HUES64 (cell line): Measurements from ENCODE around the gene LRRN2.
"Not testable (repeated sequence)": the region's sequence is repeated elsewhere in the genome, so short reads cannot be mapped to it uniquely, and the experiment has no call there.

Experiments used
- H3K27ac ChIP-seq: 2 replicates; pipeline ENCODE4 v1.7.0; 2013; ENCODE audit warnings: low read depth, low read length, inconsistent platforms
- H3K27me3 ChIP-seq: 2 replicates; pipeline ENCODE4 v1.6.1; 2013; ENCODE audit warnings: mild to moderate bottlenecking, low read length; ENCODE audit not compliant: insufficient read depth
- H3K36me3 ChIP-seq: 2 replicates; pipeline ENCODE4 v1.6.1; 2013; ENCODE audit warnings: mild to moderate bottlenecking, low read length; ENCODE audit not compliant: insufficient read depth
- H3K4me1 ChIP-seq: 2 replicates; pipeline ENCODE4 v1.6.1; 2013; ENCODE audit warnings: mild to moderate bottlenecking, low read length, moderate library complexity; ENCODE audit not compliant: insufficient read depth
- H3K4me3 ChIP-seq: 2 replicates; pipeline ENCODE4 v1.5.1; 2013; ENCODE audit warnings: mild to moderate bottlenecking, low read length, moderate library complexity
- H3K9ac ChIP-seq: 2 replicates; pipeline ENCODE4 v1.6.1; 2013; ENCODE audit warnings: mild to moderate bottlenecking, low read depth, low read length
- H3K9me3 ChIP-seq: 2 replicates; pipeline ENCODE4 v1.6.1; 2013; ENCODE audit warnings: low read depth, low read length; ENCODE audit not compliant: insufficient read depth
- WGBS: fragments of 150-250, 120-280 bp; methylation state at CpG from one replicate; pipeline ENCODE4 v1.1.7; 2013; ENCODE audit warnings: missing lambda C conversion rate; 5-methylcytosine and 5-hydroxymethylcytosine counted together

The LRRN2 gene

DNA sequence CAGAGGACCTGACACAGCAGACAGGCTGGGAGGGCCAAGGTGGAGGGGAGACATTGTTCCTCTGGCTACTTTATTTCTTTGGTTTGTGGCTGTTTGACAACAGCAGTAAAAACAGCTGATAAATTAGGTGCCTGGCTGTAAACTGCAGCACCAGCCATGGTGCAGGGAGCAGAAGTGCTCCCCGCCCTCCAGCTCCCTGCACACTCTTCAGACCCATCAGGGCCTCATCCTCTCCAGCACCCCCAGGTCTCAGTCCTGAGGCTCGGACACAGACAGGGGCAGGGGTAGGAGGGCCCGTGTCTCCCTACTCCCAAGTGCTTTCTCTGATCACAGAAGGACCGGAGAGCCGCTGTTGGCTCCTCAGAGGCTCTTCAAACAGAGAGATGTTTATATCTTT lies 17.7 kb upstream of the LRRN2 start:
- Histone ChIP-seq H3K36me3 (no peaks in the 10 kb centered on the region), H3K4me1 (peaks cover 25% of the 10 kb centered on the region), H3K27ac (no peak overlapping the region), H3K27me3 (peaks cover 33% of the 10 kb centered on the region), H3K9ac (no peak overlapping the region), H3K9me3 (no peaks in the 10 kb centered on the region), H3K4me3 (no peak overlapping the region)
- WGBS: 52% methylated on average over 5 of the region's 5 CpGs

DNA sequence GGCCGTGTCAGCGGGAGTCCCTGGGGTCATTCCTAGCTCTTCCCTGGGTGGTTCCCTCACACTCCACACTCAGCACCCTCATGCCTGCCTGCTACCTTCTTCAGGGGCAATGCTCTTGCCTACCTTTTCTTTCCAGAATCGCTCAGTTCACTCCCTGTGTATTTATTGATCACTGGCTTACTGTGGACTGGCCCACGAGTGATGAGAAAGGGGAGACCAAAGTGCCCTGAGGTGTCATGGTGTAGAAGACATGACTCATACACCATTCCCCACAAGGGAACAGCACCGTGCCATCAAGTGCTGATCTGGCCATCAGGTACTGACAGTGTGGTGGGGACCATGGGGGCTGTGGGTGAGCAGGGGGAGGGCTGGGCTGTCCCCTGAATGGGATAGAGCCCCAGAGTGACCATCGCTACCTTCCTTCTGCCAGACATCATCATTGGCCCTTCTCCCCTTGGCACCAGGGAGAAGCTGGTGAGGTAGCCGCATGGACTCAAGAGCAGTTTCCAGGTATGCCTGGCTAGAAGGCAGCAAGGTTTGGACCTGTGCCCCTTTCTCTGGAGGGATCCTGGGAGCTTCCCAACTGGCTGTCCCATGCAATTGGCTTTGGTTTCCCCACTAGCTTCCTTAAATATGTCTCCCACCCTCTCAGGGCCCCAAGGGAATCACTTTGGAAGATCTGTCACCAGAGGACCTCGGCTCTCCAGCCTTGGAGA lies 17.2 kb upstream of the LRRN2 start:
- WGBS: 80% methylated on average over 7 of the region's 8 CpGs

DNA sequence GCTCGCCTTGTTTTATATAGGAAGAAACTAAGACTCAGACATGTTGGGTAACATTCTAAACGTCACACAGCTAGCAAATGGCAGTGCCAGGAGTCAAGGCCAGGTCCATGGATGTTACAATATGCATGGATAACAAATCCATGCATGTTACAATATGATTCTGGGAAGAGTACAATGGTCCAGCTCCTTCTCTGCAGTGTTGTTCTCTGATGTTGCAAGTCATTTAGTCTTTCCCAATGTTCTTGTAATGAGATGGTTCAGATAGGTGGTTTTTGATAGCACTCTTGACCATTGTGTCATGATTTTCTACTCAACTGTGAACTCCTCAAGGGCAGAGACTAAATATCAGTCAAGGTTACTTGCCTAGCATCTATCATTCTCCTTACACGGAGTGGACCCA lies 15.7 kb upstream of the LRRN2 start:
- Histone ChIP-seq H3K4me1 (peaks cover 8% of the 10 kb centered on the region), H3K36me3 (no peaks in the 10 kb centered on the region), H3K27me3 (peaks cover 17% of the 10 kb centered on the region), H3K9ac (no peak overlapping the region), H3K9me3 (no peaks in the 10 kb centered on the region), H3K27ac (no peak overlapping the region), H3K4me3 (no peak overlapping the region)
- 98% methylated on average over 3 of the region's 3 CpGs for WGBS

More for the DNA sequence above, 17.2 kb upstream of the LRRN2 start:
- peaks cover 29% of the 10 kb centered on the region for H3K27me3 ChIP-seq
- H3K9ac ChIP-seq: no peak overlapping the region
- H3K9me3 ChIP-seq: no peaks in the 10 kb centered on the region
- H3K36me3 ChIP-seq: no peaks in the 10 kb centered on the region
- no peak overlapping the region for H3K27ac ChIP-seq
- H3K4me3 ChIP-seq: no peak overlapping the region
- peaks cover 22% of the 10 kb centered on the region for H3K4me1 ChIP-seq

DNA sequence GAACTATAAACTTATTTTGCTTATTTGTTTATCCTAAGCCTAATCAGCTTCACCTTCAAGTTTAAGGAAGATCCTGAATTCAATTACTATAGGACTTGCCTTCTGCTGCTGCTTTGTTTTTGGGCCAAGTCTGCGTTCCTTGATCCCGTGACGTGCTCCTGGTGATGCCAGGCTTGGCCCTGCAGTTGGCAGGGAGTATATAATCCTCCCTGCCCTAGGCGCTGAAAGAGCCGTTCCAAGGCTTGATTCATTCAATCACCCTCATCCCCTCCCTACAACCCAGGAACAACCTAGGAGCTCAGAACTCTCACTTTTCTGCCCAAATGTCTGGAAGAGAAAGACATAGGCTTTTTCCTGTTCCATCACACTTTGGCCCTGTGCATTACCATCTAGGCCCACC lies 12.4 kb upstream of the LRRN2 start:
- Histone ChIP-seq H3K4me1 (peaks cover 11% of the 10 kb centered on the region; the same call in 1 of the 2 replicates), H3K27ac (no peak overlapping the region), H3K9ac (no peak overlapping the region), H3K9me3 (no peaks in the 10 kb centered on the region), H3K4me3 (no peak overlapping the region), H3K27me3 (peaks cover 3% of the 10 kb centered on the region; the same call in 1 of the 2 replicates), H3K36me3 (no peaks in the 10 kb centered on the region)
- WGBS: 94% methylated on average over 5 of the region's 5 CpGs

DNA sequence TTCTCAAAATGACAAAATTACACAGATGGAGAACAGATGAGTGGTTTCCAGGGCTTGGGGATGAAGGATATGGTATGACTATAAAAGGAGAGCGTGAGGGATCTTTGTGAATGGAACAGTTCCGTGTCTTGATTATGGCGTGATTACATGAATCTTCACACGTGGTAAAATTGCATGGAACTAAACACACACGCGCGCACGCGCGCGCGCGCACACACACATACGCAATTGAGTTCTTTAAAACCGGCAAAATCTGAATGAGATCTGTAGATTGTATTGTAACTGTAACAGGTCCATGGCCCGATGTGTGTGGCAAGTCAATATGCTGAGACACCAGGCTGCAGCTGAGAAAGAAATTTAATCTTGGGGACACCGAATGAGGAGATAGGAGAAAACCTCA lies 11.1 kb upstream of the LRRN2 start:
- no peak overlapping the region for H3K4me3 ChIP-seq
- peaks cover 3% of the 10 kb centered on the region; the same call in 1 of the 2 replicates for H3K27me3 ChIP-seq
- no peak overlapping the region for H3K9ac ChIP-seq
- H3K36me3 ChIP-seq: no peaks in the 10 kb centered on the region
- H3K27ac ChIP-seq: no peak overlapping the region
- 95% methylated on average over 17 of the region's 17 CpGs for WGBS
- no peaks in the 10 kb centered on the region for H3K9me3 ChIP-seq
- H3K4me1 ChIP-seq: peaks cover 18% of the 10 kb centered on the region; the same call in 1 of the 2 replicates

GRCh38 chr1:204695692-204696091 lies 10.2 kb upstream of the LRRN2 start:
- peaks cover 3% of the 10 kb centered on the region; the same call in 1 of the 2 replicates for H3K27me3 ChIP-seq
- H3K9ac ChIP-seq: no peak overlapping the region
- no peak overlapping the region for H3K4me3 ChIP-seq
- no peak overlapping the region for H3K27ac ChIP-seq
- no peaks in the 10 kb centered on the region for H3K36me3 ChIP-seq
- 91% methylated on average over 5 of the region's 5 CpGs for WGBS
- no peaks in the 10 kb centered on the region for H3K9me3 ChIP-seq
- peaks cover 18% of the 10 kb centered on the region; the same call in 1 of the 2 replicates for H3K4me1 ChIP-seq

GRCh38 chr1:204694145-204694544 lies 8.6 kb upstream of the LRRN2 start:
- WGBS: 92% methylated on average over 7 of the region's 7 CpGs
- Histone ChIP-seq H3K9me3 (no peaks in the 10 kb centered on the region), H3K27me3 (peaks cover 5% of the 10 kb centered on the region), H3K9ac (no peak overlapping the region), H3K4me1 (peaks cover 18% of the 10 kb centered on the region; the same call in 1 of the 2 replicates), H3K4me3 (no peak overlapping the region), H3K27ac (no peak overlapping the region), H3K36me3 (no peaks in the 10 kb centered on the region)

DNA sequence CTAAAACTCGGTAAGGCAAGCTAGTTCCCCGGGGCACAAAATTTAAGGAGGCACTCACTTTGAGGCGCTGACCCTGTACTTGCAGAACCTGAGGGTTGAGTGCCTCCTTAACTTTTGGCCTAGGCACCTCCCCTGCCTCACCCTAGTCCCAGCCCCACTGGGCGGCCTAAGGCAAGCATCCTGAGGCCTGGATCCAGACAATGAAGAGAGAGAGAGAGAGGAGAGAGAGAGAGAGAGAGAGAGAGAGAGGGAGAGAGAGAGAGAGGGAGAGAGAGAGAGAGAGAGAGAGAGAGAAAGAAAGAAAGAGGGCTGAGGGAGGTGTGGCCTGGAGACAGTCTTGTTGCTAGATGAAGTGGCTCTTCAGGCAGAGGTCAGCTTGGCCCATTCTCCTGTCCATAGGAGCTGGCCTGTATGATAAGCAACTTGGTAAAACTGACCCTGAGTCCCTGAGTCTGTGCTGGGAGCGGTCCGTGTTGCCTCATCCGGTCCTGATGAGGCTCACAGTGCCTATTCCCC lies 7.4 kb upstream of the LRRN2 start:
- no peak overlapping the region for H3K27ac ChIP-seq
- H3K9ac ChIP-seq: no peak overlapping the region
- no peaks in the 10 kb centered on the region for H3K36me3 ChIP-seq
- H3K4me1 ChIP-seq: peaks cover 18% of the 10 kb centered on the region; the same call in 1 of the 2 replicates
- 39% methylated on average over 7 of the region's 7 CpGs for WGBS
- H3K9me3 ChIP-seq: no peaks in the 10 kb centered on the region
- peaks cover 14% of the 10 kb centered on the region for H3K27me3 ChIP-seq
- H3K4me3 ChIP-seq: 0 out of 2 replicates have a peak overlapping the region, but pooled peaks have one; percentile 9

DNA sequence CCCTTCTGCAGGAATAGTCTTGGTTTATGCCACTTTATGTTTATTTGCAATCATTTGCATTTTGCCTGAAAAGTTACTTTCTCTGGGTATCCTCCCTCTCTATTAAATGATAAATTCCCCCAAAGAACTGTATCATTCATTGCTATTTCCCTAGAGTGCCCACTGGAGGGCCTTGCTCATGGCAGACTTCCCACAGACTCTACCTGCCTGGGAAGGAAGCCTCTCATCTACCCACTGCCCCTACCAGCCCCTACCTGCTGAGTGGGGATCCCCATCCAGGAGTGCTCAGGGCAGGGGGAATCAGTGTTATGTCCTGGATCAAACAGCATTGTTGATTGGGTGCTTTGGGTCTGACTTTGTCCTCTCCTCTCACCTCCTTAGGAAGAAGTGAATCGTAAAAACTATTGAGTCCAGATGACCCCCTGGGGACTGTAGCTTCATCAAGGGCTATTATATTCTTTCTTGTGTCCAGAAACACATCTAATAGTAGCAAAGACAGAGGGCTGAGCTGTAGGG lies 6.8 kb upstream of the LRRN2 start:
- Histone ChIP-seq H3K36me3 (no peaks in the 10 kb centered on the region), H3K4me3 (0 out of 2 replicates have a peak overlapping the region, but pooled peaks have one; percentile 9), H3K4me1 (peaks cover 18% of the 10 kb centered on the region; the same call in 1 of the 2 replicates), H3K27me3 (peaks cover 19% of the 10 kb centered on the region), H3K9me3 (no peaks in the 10 kb centered on the region), H3K27ac (no peak overlapping the region), H3K9ac (no peak overlapping the region)
- WGBS: 67% methylated on average over 1 of the region's 1 CpG

- H3K4me3 ChIP-seq, H3K36me3 ChIP-seq, H3K9ac ChIP-seq, H3K27ac ChIP-seq, H3K9me3 ChIP-seq: not testable (repeated sequence)
- H3K27me3 ChIP-seq: peaks cover 29% of the 10 kb centered on the region
- H3K4me1 ChIP-seq: peaks cover 18% of the 10 kb centered on the region; the same call in 1 of the 2 replicates
- WGBS: 96% methylated on average over 6 of the region's 6 CpGs
Measured at GRCh38 chr1:204691328-204691730, 5.8 kb upstream of the LRRN2 start.

DNA sequence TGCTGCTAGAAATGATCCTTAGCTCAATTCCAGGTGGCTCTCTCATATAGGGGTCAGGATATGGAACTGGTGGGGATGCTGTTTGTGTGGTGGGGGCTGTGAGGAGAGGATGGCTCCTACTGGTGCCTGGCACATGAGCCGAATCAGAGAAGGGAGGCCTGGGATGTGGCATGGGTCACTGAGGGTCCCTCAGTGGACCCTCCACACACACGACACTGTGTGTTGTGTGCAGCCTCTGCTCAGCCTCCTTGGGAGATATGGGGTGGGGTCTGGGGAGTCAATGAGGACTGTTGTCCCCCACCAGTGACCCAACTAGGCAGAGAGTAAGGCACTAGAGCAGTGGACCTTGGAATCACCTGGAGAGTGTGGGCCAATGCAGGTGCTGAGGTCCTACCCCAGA lies 3.2 kb upstream of the LRRN2 start:
- H3K27ac ChIP-seq: no peak overlapping the region
- WGBS: 89% methylated on average over 2 of the region's 2 CpGs
- peaks cover 55% of the 10 kb centered on the region for H3K27me3 ChIP-seq
- H3K36me3 ChIP-seq: no peaks in the 10 kb centered on the region
- H3K9ac ChIP-seq: no peak overlapping the region
- peaks cover 17% of the 10 kb centered on the region; the same call in 1 of the 2 replicates for H3K4me1 ChIP-seq
- H3K9me3 ChIP-seq: no peaks in the 10 kb centered on the region
- H3K4me3 ChIP-seq: no peak overlapping the region
